ENCODE measurements around the gene ZFP64. TPM values are rescaled to one million over a fixed set of nuclear protein-coding genes. Genes with fewer than 3 reads are reported as not detected.

ZFP64 gene
- total RNA-seq, 2 experiments from 2014 or later: 2.5 to 3.2 TPM

- DNase-seq (no peak), ATAC-seq (ENCODE audit: poor library complexity) (no peak)
- Histone ChIP-seq H3K27me3 (ENCODE audit: control insufficient read depth in 1 of 2, insufficient read depth in 2 of 2, low read length in 2 of 2) (no peaks in the 10 kb centered on the region), H3K9me3 (ENCODE audit: control insufficient read depth in 1 of 2, insufficient read depth in 1 of 2, low read length in 2 of 2) (no peaks in the 10 kb centered on the region), H3K4me1 (ENCODE audit: insufficient read depth, low read length) (no peaks in the 10 kb centered on the region), H3K36me3 (ENCODE audit: insufficient read depth, low read length) (no peaks in the 10 kb centered on the region), H3K27ac (ENCODE audit: low read depth in 1 of 2, low read length in 2 of 2) (no peak overlapping the region), H3K4me3 (ENCODE audit: low read length) (no peak overlapping the region)
- ChIA-PET POLR2A (no interaction called here), CTCF (interaction anchor here (1.6 kb wide), 1 partner anchor 10 kb away, joined by 4 read pairs; no protein-coding TSS in a partner anchor)
- TF ChIP-seq CTCF (IDR thresholded peaks at IDR 0.05): no peak
- Mint-ChIP-seq H3K36me3 (ENCODE audit: low read depth) (peaks cover 6% of the 10 kb centered on the region), H3K4me1 (ENCODE audit: low read depth) (no peaks in the 10 kb centered on the region), H3K4me3 (no peak overlapping the region), H3K27ac (no peak overlapping the region), H3K27me3 (no peaks in the 10 kb centered on the region), H3K9me3 (no peaks in the 10 kb centered on the region)
- intact Hi-C loops (cut with DNase I, micrococcal nuclease): no loop called here
These were observed 72.9 kb downstream of the ZFP64 start for GRCh38 chr20:52118696-52119095.

GRCh38 chr20:52118016-52118623 lies 73.5 kb downstream of the ZFP64 start:
- Histone ChIP-seq H3K4me1 (ENCODE audit: insufficient read depth, low read length) (no peaks in the 10 kb centered on the region), H3K36me3 (ENCODE audit: insufficient read depth, low read length) (no peaks in the 10 kb centered on the region), H3K27ac (ENCODE audit: low read depth in 1 of 2, low read length in 2 of 2) (no peak overlapping the region), H3K9me3 (ENCODE audit: control insufficient read depth in 1 of 2, insufficient read depth in 1 of 2, low read length in 2 of 2) (no peaks in the 10 kb centered on the region), H3K27me3 (ENCODE audit: control insufficient read depth in 1 of 2, insufficient read depth in 2 of 2, low read length in 2 of 2) (no peaks in the 10 kb centered on the region), H3K4me3 (ENCODE audit: low read length) (no peak overlapping the region)
- ChIA-PET POLR2A (no interaction called here), CTCF (interaction anchor here (1.6 kb wide), 1 partner anchor 10 kb away, joined by 4 read pairs; no protein-coding TSS in a partner anchor)
- Mint-ChIP-seq H3K27me3 (no peaks in the 10 kb centered on the region), H3K9me3 (no peaks in the 10 kb centered on the region), H3K4me3 (no peak overlapping the region), H3K36me3 (ENCODE audit: low read depth) (peaks cover 6% of the 10 kb centered on the region), H3K4me1 (ENCODE audit: low read depth) (no peaks in the 10 kb centered on the region), H3K27ac (no peak overlapping the region)
- intact Hi-C loops (cut with DNase I, micrococcal nuclease): no loop called here
- no peak for ATAC-seq (ENCODE audit: poor library complexity)
- no peak for DNase-seq
- TF ChIP-seq CTCF (IDR thresholded peaks at IDR 0.05): no peak

GRCh38 chr20:52110456-52110855 lies 81.1 kb downstream of the ZFP64 start:
- ChIA-PET CTCF (no interaction called here), POLR2A (no interaction called here)
- H3K4me3 Mint-ChIP-seq: no peak overlapping the region

More at GRCh38 chr20:52110456-52110855, 81.1 kb downstream of the ZFP64 start:
- ATAC-seq (ENCODE audit: poor library complexity) (no peak), DNase-seq (no peak)
- Histone ChIP-seq H3K4me3 (ENCODE audit: low read length) (no peak overlapping the region), H3K27me3 (ENCODE audit: control insufficient read depth in 1 of 2, insufficient read depth in 2 of 2, low read length in 2 of 2) (peaks cover 12 to 19% of the 10 kb centered on the region in 2 experiments), H3K27ac (ENCODE audit: low read depth in 1 of 2, low read length in 2 of 2) (no peak overlapping the region), H3K36me3 (ENCODE audit: insufficient read depth, low read length) (no peaks in the 10 kb centered on the region), H3K9me3 (ENCODE audit: control insufficient read depth in 1 of 2, insufficient read depth in 1 of 2, low read length in 2 of 2) (peaks cover 0 to 11% of the 10 kb centered on the region in 2 experiments), H3K4me1 (ENCODE audit: insufficient read depth, low read length) (peaks cover 8% of the 10 kb centered on the region)
- Mint-ChIP-seq H3K27me3 (peaks cover 27% of the 10 kb centered on the region), H3K36me3 (ENCODE audit: low read depth) (no peaks in the 10 kb centered on the region), H3K4me1 (ENCODE audit: low read depth) (no peaks in the 10 kb centered on the region), H3K9me3 (no peaks in the 10 kb centered on the region), H3K27ac (no peak overlapping the region)
- TF ChIP-seq CTCF (IDR thresholded peaks at IDR 0.05): no peak
- intact Hi-C loops (cut with DNase I, micrococcal nuclease): no loop called here

Data from CD4-positive, alpha-beta T cell (primary cell).